Measurements from ENCODE around the gene ADGRD1. TPM values are rescaled to one million over a fixed set of nuclear protein-coding genes. Genes with fewer than 3 reads are reported as not detected.

The ADGRD1 gene
- total RNA-seq, 1 donor from 2014 or later: 11.0 TPM

GRCh38 chr12:130966443-130967030 lies 12.8 kb downstream of the ADGRD1 start:
- DNase-seq (ENCODE audit: extremely low spot score, unreplicated experiment): peak; percentile 36
- Mint-ChIP-seq H3K36me3 (no peaks in the 10 kb centered on the region), H3K4me1 (ENCODE audit: unreplicated experiment) (peaks cover 6% of the 10 kb centered on the region), H3K4me3 (no peak overlapping the region), H3K27ac (no peak overlapping the region), H3K9me3 (no peaks in the 10 kb centered on the region), H3K27me3 (no peaks in the 10 kb centered on the region)
- TF ChIP-seq CTCF (conservative IDR thresholded peaks at IDR 0.05): no peak

GRCh38 chr12:130967636-130968035 lies 13.9 kb downstream of the ADGRD1 start:
- no peaks in the 10 kb centered on the region for H3K27me3 Mint-ChIP-seq
- TF ChIP-seq CTCF (conservative IDR thresholded peaks at IDR 0.05): no peak
- H3K9me3 Mint-ChIP-seq: no peaks in the 10 kb centered on the region
- peak; percentile 48 for DNase-seq (ENCODE audit: extremely low spot score, unreplicated experiment)
- no peak overlapping the region for H3K4me3 Mint-ChIP-seq
- no peak overlapping the region for H3K27ac Mint-ChIP-seq
- H3K4me1 Mint-ChIP-seq (ENCODE audit: unreplicated experiment): peaks cover 6% of the 10 kb centered on the region
- H3K36me3 Mint-ChIP-seq: no peaks in the 10 kb centered on the region

- Mint-ChIP-seq H3K36me3 (no peaks in the 10 kb centered on the region), H3K27me3 (no peaks in the 10 kb centered on the region), H3K4me1 (ENCODE audit: unreplicated experiment) (peaks cover 6% of the 10 kb centered on the region), H3K27ac (no peak overlapping the region), H3K4me3 (no peak overlapping the region), H3K9me3 (no peaks in the 10 kb centered on the region)
- no peak for TF ChIP-seq CTCF (conservative IDR thresholded peaks at IDR 0.05)
- DNase-seq (ENCODE audit: extremely low spot score, unreplicated experiment): peak; percentile 48
Measured at GRCh38 chr12:130968611-130969010, 14.9 kb downstream of the ADGRD1 start.

GRCh38 chr12:130969223-130969622 lies 15.5 kb downstream of the ADGRD1 start:
- Mint-ChIP-seq H3K36me3 (no peaks in the 10 kb centered on the region), H3K27ac (no peak overlapping the region), H3K4me3 (no peak overlapping the region), H3K27me3 (no peaks in the 10 kb centered on the region), H3K9me3 (no peaks in the 10 kb centered on the region), H3K4me1 (ENCODE audit: unreplicated experiment) (peaks cover 6% of the 10 kb centered on the region)
- no peak for TF ChIP-seq CTCF (conservative IDR thresholded peaks at IDR 0.05)
- no peak for DNase-seq (ENCODE audit: extremely low spot score, unreplicated experiment)

- DNase-seq (ENCODE audit: extremely low spot score, unreplicated experiment): no peak
- no peak overlapping the region for H3K27ac Mint-ChIP-seq
- H3K36me3 Mint-ChIP-seq: no peaks in the 10 kb centered on the region
- TF ChIP-seq CTCF (conservative IDR thresholded peaks at IDR 0.05): no peak
- peak overlapping the region; percentile 28 for H3K4me3 Mint-ChIP-seq
- H3K9me3 Mint-ChIP-seq: no peaks in the 10 kb centered on the region
- no peaks in the 10 kb centered on the region for H3K27me3 Mint-ChIP-seq
- H3K4me1 Mint-ChIP-seq (ENCODE audit: unreplicated experiment): peaks cover 6% of the 10 kb centered on the region
Measured at GRCh38 chr12:130970165-130970907, 16.6 kb downstream of the ADGRD1 start.
